H1 (cell line): ENCODE measurements around the gene TENT5A. TPM values are rescaled to one million over a fixed set of nuclear protein-coding genes. Genes with fewer than 3 reads are reported as not detected.

Experiments
- BRCA1 ChIP-seq: IDR thresholded peaks from 2 replicates; pipeline ENCODE4 v1.6.1; 2012; ENCODE audit warnings: low read depth, low read length, improper control_type of control experiment
- CBX8 ChIP-seq: fragments of 300-800, 300-1000 bp; sonication (generic); IDR thresholded peaks from 2 replicates; pipeline ENCODE4 v1.7.1; 2016; ENCODE audit warnings: low read depth, low read length, borderline replicate concordance
- CHD1 ChIP-seq: IDR thresholded peaks from 2 replicates; pipeline ENCODE4 v1.6.1; 2012; ENCODE audit warnings: low read depth, low read length, improper control_type of control experiment
- MAFK ChIP-seq: IDR thresholded peaks from 2 replicates; pipeline ENCODE4 v1.6.1; 2012; ENCODE audit warnings: low read depth, mild to moderate bottlenecking, improper control_type of control experiment, low read length
- NRF1 ChIP-seq: IDR thresholded peaks from 2 replicates; pipeline ENCODE4 v1.6.1; 2011; ENCODE audit warnings: mild to moderate bottlenecking, low read depth, low read length, improper control_type of control experiment
- RBBP5 ChIP-seq: IDR thresholded peaks from 2 replicates; pipeline ENCODE4 v1.7.1; 2012; ENCODE audit warnings: low read depth, mild to moderate bottlenecking, inconsistent platforms, low read length, moderate library complexity, borderline replicate concordance
- RFX5 ChIP-seq: IDR thresholded peaks from 2 replicates; pipeline ENCODE4 v1.6.1; 2011; ENCODE audit warnings: low read depth, low read length, improper control_type of control experiment, borderline replicate concordance
- SIN3A ChIP-seq, 2 experiments: IDR thresholded peaks in 1 of 2; conservative IDR thresholded peaks in 1 of 2; 2 replicates each; pipeline ENCODE4 v1.6.1; 2011 to 2012; ENCODE audit warnings: low read length in 2 of 2, improper control_type of control experiment in 1 of 2, low read depth in 1 of 2, mild to moderate bottlenecking in 1 of 2
- SP1 ChIP-seq: IDR thresholded peaks from 2 replicates; pipeline ENCODE4 v1.6.1; 2011; ENCODE audit warnings: low read depth, low read length
- SP4 ChIP-seq: IDR thresholded peaks from 2 replicates; pipeline ENCODE4 v1.6.1; 2012; ENCODE audit warnings: low read length, inconsistent platforms
- TAF7 ChIP-seq: optimal IDR thresholded peaks from 2 replicates; pipeline ENCODE3; 2011; ENCODE audit warnings: low read depth, mild to moderate bottlenecking, inconsistent platforms, low read length, moderate library complexity, borderline replicate concordance
- polyA plus RNA-seq, 7 experiments: library from polyadenylated mRNA; depleted of rRNA in 3 of 7; stranded (reverse) in 5 of 7; unstranded in 2 of 7; fragments of >200 nt in 5 of 7; fragments of 200-250 nt in 2 of 7; gene quantifications; 1 replicate in 5 of 7; 2 replicates in 1 of 7; 4 replicates in 1 of 7; pipeline versions ENCODE4 v1.2.1 to v1.2.3, GENCODE V29; 2011 to 2013; ENCODE audit warnings: missing spikeins in 2 of 7, mixed read lengths in 2 of 7
- total RNA-seq: library from RNA; stranded (reverse); fragmentation: NEBNext Ultra II Directional; extraction: Animal tissue kit (Norgen Biotek cat#: 25700); gene quantifications from 2 replicates; pipeline ENCODE4 v1.2.1, GENCODE V29; 2021

TENT5A gene
- total and polyA plus RNA-seq, 2 of the 8 experiments (the other 6 are each of a cell fraction or from before 2014, with no cell fraction given), result 0.91 to 2.9 TPM

DNA sequence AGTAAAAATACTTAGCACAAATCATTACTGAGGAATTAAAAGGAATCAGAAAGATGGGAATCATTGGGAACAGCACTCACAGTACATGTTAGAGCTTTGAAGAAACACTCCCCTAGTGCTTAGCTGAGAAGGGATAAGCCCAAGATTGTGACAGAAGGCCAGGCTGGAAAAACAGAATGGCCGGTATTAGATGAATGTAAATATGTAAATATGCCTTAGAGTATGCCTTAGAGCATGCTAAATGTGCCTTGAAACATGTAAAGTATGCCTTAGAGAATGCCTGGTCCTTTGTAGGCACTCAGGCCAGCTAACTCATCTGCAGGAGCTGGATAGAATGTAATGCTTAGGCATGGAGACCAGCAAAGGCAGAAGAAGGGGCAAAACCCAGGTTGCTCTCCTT, 10.6 kb upstream of the TENT5A start (continued):
- TF ChIP-seq SIN3A (conservative IDR thresholded peaks at IDR 0.05 in 1 of 2, IDR thresholded peaks at IDR 0.05 in 1 of 2; ENCODE audit: low read depth in 1 of 2, low read length in 2 of 2) (no peak), MAFK (no peak), CHD1 (no peak), BRCA1 (no peak), CBX8 (no peak), TAF7 (no peak), NRF1 (no peak), SP1 (no peak), RBBP5 (no peak), RFX5 (no peak), SP4 (no peak)
